HG02884 (cell line): ENCODE data around the gene EZR.

ENCODE experiments used
- ATAC-seq: cut with Tn5 transposase; IDR thresholded peaks from one replicate; pipeline ENCODE4 v1.9.1; 2021; ENCODE audit warnings: mild to moderate bottlenecking, moderate library complexity; ENCODE audit not compliant: unreplicated experiment

Gene EZR

GRCh38 chr6:158764183-158764849 lies 54.9 kb downstream of the EZR start:
- ATAC-seq: no peak

GRCh38 chr6:158763434-158764182 lies 55.6 kb downstream of the EZR start:
- no peak for ATAC-seq

GRCh38 chr6:158762787-158763433 lies 56.3 kb downstream of the EZR start:
- no peak for ATAC-seq

- no peak for ATAC-seq
These were observed 57.4 kb downstream of the EZR start for GRCh38 chr6:158761746-158762145.

GRCh38 chr6:158760618-158761250 lies 58.4 kb downstream of the EZR start:
- ATAC-seq: no peak

GRCh38 chr6:158759966-158760617 lies 59.1 kb downstream of the EZR start:
- no peak for ATAC-seq

- ATAC-seq: no peak
These were observed 60.2 kb downstream of the EZR start for GRCh38 chr6:158758941-158759479.

GRCh38 chr6:158758451-158758860 lies 60.7 kb downstream of the EZR start:
- no peak for ATAC-seq

- ATAC-seq: no peak
These were observed 61.4 kb downstream of the EZR start for GRCh38 chr6:158757753-158758090.

- no peak for ATAC-seq
These were observed 62.0 kb downstream of the EZR start for GRCh38 chr6:158756977-158757752.

GRCh38 chr6:158756126-158756525 lies 63.0 kb downstream of the EZR start:
- ATAC-seq: no peak

- ATAC-seq: no peak
These were observed 63.5 kb downstream of the EZR start for GRCh38 chr6:158755636-158756035.

- ATAC-seq: no peak
These were observed 64.4 kb downstream of the EZR start for GRCh38 chr6:158754738-158755137.

- ATAC-seq: no peak
These were observed 65.4 kb downstream of the EZR start for GRCh38 chr6:158753811-158754210.

- no peak for ATAC-seq
These were observed 66.6 kb downstream of the EZR start for GRCh38 chr6:158752613-158753012.

GRCh38 chr6:158751921-158752320 lies 67.2 kb downstream of the EZR start:
- ATAC-seq: no peak

- ATAC-seq: no peak
These were observed 67.9 kb downstream of the EZR start for GRCh38 chr6:158751224-158751623.

- ATAC-seq: no peak
These were observed 74.2 kb downstream of the EZR start for GRCh38 chr6:158744986-158745430.

- ATAC-seq: no peak
These were observed 76.0 kb downstream of the EZR start for GRCh38 chr6:158743033-158743651.

- ATAC-seq: no peak
These were observed 79.5 kb downstream of the EZR start for GRCh38 chr6:158739673-158740072.
